Activated naive CD4-positive, alpha-beta T cell treated with anti-CD3 and anti-CD28 coated beads, Interleukin-2, amount 50 U/mL, for 72 hours (primary cell): Measurements from ENCODE around the gene TNFAIP8L2. TPM values are rescaled to one million over a fixed set of nuclear protein-coding genes. Genes with fewer than 3 reads are reported as not detected.

ENCODE experiments used
- ATAC-seq, 2 donors: fragments of 150-1000 bp; cut with Tn5 transposase; 2 replicates each; pipeline ENCODE4 v1.10.0; 2021; ENCODE audit warnings: mild to moderate bottlenecking in 2 of 2, moderate library complexity in 2 of 2
- DNase-seq, 2 donors: peaks; one replicate each; pipeline ENCODE4 v3.0.0; 2021 to 2022; ENCODE audit warnings: low spot score in 2 of 2
- H3K27ac Mint-ChIP-seq, 2 donors: one replicate each; pipeline ENCODE4 v1.8.0; 2022; ENCODE audit warnings: mild to moderate bottlenecking in 2 of 2, mixed read lengths in 2 of 2
- H3K36me3 Mint-ChIP-seq, 2 donors: one replicate each; pipeline ENCODE4 v1.8.0; 2022; ENCODE audit warnings: mixed read lengths in 2 of 2
- H3K9me3 Mint-ChIP-seq, 2 donors: one replicate each; pipeline ENCODE4 v1.8.0; 2022; ENCODE audit warnings: mixed read lengths in 2 of 2
- total RNA-seq, 2 donors: library from RNA; stranded (reverse); gene quantifications; one replicate each; pipeline ENCODE4 v1.2.3, GENCODE V29; 2022

The TNFAIP8L2 gene
- total RNA-seq, 2 donors from 2014 or later, result 6.9 to 18.5 TPM

GRCh38 chr1:151143057-151143435, 13.4 kb upstream of the TNFAIP8L2 start:
- no peak for DNase-seq
- no peaks in the 10 kb centered on the region for H3K9me3 Mint-ChIP-seq
- no peak for ATAC-seq
- no peaks in the 10 kb centered on the region for H3K36me3 Mint-ChIP-seq
- H3K27ac Mint-ChIP-seq, result no peak overlapping the region

GRCh38 chr1:151143986-151144385, 12.5 kb upstream of the TNFAIP8L2 start:
- ATAC-seq, result no peak
- Mint-ChIP-seq H3K9me3 (no peaks in the 10 kb centered on the region), H3K27ac (no peak overlapping the region), H3K36me3 (no peaks in the 10 kb centered on the region)
- DNase-seq, result no peak

GRCh38 chr1:151144474-151145303, 11.8 kb upstream of the TNFAIP8L2 start:
- ATAC-seq, result no peak
- Mint-ChIP-seq H3K36me3 (no peaks in the 10 kb centered on the region), H3K9me3 (no peaks in the 10 kb centered on the region), H3K27ac (no peak overlapping the region)
- no peak for DNase-seq

DNA sequence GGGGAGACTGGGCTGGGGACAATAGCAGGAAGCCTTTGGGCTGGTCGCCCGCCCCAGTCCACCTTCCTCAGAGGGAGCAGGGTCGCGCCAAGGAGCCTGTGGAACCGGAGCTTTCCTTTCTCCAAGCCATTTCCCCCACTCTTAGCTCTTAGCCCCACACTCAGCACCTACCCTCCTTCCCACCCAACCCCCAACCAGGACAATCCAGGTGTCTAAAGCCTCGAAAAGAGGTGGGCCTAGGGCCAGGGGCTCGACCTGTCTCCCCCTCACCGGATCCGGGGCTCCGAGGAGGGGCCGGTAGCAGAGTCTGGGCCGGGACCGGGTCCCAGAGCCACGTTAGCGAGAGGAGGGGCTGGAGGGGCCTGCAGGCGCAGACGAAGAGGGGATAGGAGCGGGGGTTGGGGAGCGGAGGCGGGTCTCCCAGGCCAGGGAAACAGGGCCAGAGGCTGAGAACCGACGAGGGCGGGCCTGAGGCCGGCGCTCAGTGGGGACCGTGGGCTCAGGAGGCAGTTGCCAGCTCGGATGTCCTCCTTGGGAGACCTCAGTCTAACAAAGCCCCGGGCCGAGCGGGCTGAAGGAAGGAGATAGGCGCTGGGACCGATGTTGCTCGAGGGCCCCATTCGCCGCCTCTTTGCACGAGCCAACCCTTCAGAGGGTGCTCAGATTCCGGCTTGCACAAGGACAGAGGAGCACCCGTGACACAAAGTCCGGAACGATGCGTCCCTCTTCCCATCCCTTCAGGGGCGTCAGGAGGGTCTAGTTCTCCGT, 11.0 kb upstream of the TNFAIP8L2 start:
- Mint-ChIP-seq H3K27ac (no peak overlapping the region), H3K9me3 (no peaks in the 10 kb centered on the region), H3K36me3 (no peaks in the 10 kb centered on the region)
- DNase-seq, result no peak
- ATAC-seq, result no peak

DNA sequence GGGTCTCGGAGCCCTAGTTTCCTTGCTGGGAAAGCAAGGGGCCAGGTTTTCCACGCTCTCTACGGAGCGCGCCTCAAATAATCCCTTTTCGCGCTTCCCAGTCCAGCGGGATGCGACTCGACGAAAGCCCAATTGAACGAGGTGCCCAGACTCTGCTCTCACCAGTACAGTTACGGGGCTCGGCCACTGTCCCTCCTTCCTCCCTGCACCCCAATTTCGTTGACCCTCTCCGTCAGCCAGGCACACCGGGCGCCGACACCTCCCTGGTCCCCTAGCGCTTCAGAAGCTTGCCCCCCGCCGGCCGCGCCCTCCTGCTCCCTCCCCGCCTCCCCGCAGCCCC, 10.4 kb upstream of the TNFAIP8L2 start:
- no peaks in the 10 kb centered on the region for H3K9me3 Mint-ChIP-seq
- no peak for DNase-seq
- peak in 1 of 2 donors; percentile 13 for ATAC-seq
- peak overlapping the region in 1 of 2 donors; percentile 64 for H3K27ac Mint-ChIP-seq
- no peaks in the 10 kb centered on the region for H3K36me3 Mint-ChIP-seq

GRCh38 chr1:151146412-151147131, 9.9 kb upstream of the TNFAIP8L2 start, which contains the start of gene SEMA6C:
Gene SEMA6C, minus strand, starts transcription at chr1:151146631. Its CDS starts 4,010 bp downstream, at chr1:151142621.
- Mint-ChIP-seq H3K9me3 (no peaks in the 10 kb centered on the region), H3K27ac (peak within 1 kb of the TSS; percentile 64 to 73), H3K36me3 (no peaks in the 10 kb centered on the region)
- ATAC-seq, result peak; percentile 100
- DNase-seq, result peak; percentile 89 to 90

DNA sequence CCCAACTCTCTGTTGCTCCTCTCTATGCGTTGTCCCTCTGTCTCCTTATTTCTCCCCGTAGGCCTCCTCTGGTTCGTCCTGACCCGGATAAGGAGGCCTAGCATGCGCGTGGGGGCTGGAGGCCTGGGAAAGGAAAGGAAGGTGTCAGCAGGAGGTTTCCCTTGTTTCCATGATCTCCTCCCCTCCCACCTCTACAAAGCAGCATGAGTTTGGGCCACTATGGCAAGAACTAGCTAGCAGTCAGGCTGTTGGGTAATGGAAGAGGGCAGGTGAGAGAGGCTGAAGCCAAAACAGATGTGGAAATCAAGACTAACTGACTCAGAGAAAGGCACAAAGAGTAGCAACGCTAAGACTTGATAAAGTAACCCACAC, 9.3 kb upstream of the TNFAIP8L2 start:
- Mint-ChIP-seq H3K36me3 (no peaks in the 10 kb centered on the region), H3K9me3 (no peaks in the 10 kb centered on the region), H3K27ac (peak overlapping the region in 1 of 2 donors; percentile 64)
- ATAC-seq, result no peak
- no peak for DNase-seq

- no peaks in the 10 kb centered on the region for H3K36me3 Mint-ChIP-seq
- peak overlapping the region in 1 of 2 donors; percentile 64 for H3K27ac Mint-ChIP-seq
- ATAC-seq, result no peak
- no peak for DNase-seq
- no peaks in the 10 kb centered on the region for H3K9me3 Mint-ChIP-seq
Measured at GRCh38 chr1:151147665-151148064, 8.8 kb upstream of the TNFAIP8L2 start.

DNA sequence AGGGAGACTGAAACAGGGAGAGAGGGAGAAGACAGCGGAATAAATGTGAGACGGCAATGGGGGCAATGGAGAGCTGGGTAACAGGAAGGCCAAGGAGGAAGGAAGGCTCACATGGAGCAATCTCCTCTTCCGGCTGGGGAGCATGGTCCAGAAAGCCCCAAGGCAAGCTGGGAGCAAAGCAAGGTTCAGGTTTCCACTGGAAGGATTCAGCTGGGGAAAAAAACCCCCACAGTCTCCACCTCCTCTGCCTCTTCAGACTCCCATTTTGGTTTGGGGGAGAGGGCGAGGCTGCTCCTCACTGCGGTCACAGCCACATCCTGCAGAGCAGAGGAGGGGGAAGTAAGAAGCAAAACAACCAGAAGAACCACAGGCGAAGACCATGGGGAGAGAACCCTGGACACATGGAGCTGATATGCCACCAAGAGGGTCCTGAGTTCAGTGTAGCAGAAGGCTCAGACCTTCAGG, 650 bp downstream of the TNFAIP8L2 start:
- Mint-ChIP-seq H3K27ac (peak overlapping the region; percentile 97), H3K36me3 (peaks cover 28 to 33% of the 10 kb centered on the region in 2 donors), H3K9me3 (no peaks in the 10 kb centered on the region)
- peak; percentile 50 to 77 for DNase-seq
- peak; percentile 47 to 66 for ATAC-seq

- H3K27ac Mint-ChIP-seq, result peak overlapping the region; percentile 97 to 98
- DNase-seq (peak in 1 of 2 donors; percentile 24), ATAC-seq (peak; percentile 10 to 17)
- no peaks in the 10 kb centered on the region for H3K9me3 Mint-ChIP-seq
- H3K36me3 Mint-ChIP-seq, result peaks cover 28 to 33% of the 10 kb centered on the region in 2 donors
Measured at GRCh38 chr1:151158326-151158725, 1.9 kb downstream of the TNFAIP8L2 start.

DNA sequence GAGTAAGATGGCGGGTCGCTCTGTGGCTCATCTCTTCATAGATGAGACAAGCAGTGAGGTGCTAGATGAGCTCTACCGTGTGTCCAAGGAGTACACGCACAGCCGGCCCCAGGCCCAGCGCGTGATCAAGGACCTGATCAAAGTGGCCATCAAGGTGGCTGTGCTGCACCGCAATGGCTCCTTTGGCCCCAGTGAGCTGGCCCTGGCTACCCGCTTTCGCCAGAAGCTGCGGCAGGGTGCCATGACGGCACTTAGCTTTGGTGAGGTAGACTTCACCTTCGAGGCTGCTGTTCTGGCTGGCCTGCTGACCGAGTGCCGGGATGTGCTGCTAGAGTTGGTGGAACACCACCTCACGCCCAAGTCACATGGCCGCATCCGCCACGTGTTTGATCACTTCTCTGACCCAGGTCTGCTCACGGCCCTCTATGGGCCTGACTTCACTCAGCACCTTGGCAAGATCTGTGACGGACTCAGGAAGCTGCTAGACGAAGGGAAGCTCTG, 2.4 kb downstream of the TNFAIP8L2 start:
- H3K9me3 Mint-ChIP-seq, result no peaks in the 10 kb centered on the region
- ATAC-seq (no peak), DNase-seq (no peak)
- peak overlapping the region; percentile 97 to 98 for H3K27ac Mint-ChIP-seq
- H3K36me3 Mint-ChIP-seq, result peaks cover 28 to 33% of the 10 kb centered on the region in 2 donors

- H3K36me3 Mint-ChIP-seq, result peaks cover 28 to 33% of the 10 kb centered on the region in 2 donors
Measured at GRCh38 chr1:151159373-151159772, 2.9 kb downstream of the TNFAIP8L2 start.

GRCh38 chr1:151164732-151165280, 8.4 kb downstream of the TNFAIP8L2 start:
- H3K36me3 Mint-ChIP-seq, result peaks cover 23 to 25% of the 10 kb centered on the region in 2 donors
- no peaks in the 10 kb centered on the region for H3K9me3 Mint-ChIP-seq
- no peak for ATAC-seq
- peak overlapping the region; percentile 95 to 97 for H3K27ac Mint-ChIP-seq
- DNase-seq, result no peak

More at GRCh38 chr1:151159373-151159772, 2.9 kb downstream of the TNFAIP8L2 start:
- DNase-seq, result no peak
- ATAC-seq, result no peak
- Mint-ChIP-seq H3K27ac (peak overlapping the region; percentile 83 to 97), H3K9me3 (no peaks in the 10 kb centered on the region)

DNA sequence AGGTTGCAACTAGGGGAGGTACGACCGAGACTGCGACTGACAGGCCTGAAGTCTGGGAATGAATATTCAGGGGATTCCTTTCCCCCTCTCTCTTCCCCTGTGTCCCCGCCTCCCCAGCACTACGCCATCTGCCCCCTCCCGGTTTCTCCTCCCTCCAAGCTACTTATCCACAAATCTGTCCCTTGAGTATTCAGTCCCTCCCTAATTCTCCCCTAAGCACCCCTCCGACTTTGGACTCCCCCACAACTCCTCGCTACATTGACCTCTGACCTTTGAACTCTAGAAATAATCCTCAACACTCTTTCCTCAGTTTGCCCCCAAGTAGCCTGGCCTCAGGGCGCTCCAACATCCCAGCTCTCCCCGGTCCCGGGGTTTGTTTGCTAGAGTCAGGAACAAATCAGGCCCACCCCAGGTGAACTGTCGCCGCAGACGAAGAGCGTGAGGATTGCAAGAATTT, 8.9 kb downstream of the TNFAIP8L2 start:
- peak overlapping the region; percentile 95 to 97 for H3K27ac Mint-ChIP-seq
- H3K36me3 Mint-ChIP-seq, result peaks cover 22 to 25% of the 10 kb centered on the region in 2 donors
- ATAC-seq (peak in 1 of 2 donors; percentile 3), DNase-seq (no peak)
- no peaks in the 10 kb centered on the region for H3K9me3 Mint-ChIP-seq

- H3K27ac Mint-ChIP-seq, result peak within 1 kb of the TSS; percentile 95 to 97
- no peaks in the 10 kb centered on the region for H3K9me3 Mint-ChIP-seq
- DNase-seq (peak; percentile 94 to 97), ATAC-seq (peak; percentile 95 to 96)
- H3K36me3 Mint-ChIP-seq, result peaks cover 22 to 25% of the 10 kb centered on the region in 2 donors
Measured at GRCh38 chr1:151165738-151166504, 9.5 kb downstream of the TNFAIP8L2 start, which contains the start of the genes LYSMD1 and SCNM1. Gene LYSMD1, minus strand, starts transcription at chr1:151165902. Its CDS starts 644 bp downstream, at chr1:151165258. Gene SCNM1, plus strand, starts transcription at chr1:151166144. Its CDS starts 9 bp downstream, at chr1:151166153.
